NCI-H82 treated with DMSO at 0.1 percent for 48 hours (cell line): ENCODE data around the gene SELENOP.

Source experiments
- DNase-seq: peaks from one replicate; lab custom pipeline; 2025; ENCODE audit not compliant: unreplicated experiment; lab: John Stamatoyannopoulos, UW

SELENOP gene

DNA sequence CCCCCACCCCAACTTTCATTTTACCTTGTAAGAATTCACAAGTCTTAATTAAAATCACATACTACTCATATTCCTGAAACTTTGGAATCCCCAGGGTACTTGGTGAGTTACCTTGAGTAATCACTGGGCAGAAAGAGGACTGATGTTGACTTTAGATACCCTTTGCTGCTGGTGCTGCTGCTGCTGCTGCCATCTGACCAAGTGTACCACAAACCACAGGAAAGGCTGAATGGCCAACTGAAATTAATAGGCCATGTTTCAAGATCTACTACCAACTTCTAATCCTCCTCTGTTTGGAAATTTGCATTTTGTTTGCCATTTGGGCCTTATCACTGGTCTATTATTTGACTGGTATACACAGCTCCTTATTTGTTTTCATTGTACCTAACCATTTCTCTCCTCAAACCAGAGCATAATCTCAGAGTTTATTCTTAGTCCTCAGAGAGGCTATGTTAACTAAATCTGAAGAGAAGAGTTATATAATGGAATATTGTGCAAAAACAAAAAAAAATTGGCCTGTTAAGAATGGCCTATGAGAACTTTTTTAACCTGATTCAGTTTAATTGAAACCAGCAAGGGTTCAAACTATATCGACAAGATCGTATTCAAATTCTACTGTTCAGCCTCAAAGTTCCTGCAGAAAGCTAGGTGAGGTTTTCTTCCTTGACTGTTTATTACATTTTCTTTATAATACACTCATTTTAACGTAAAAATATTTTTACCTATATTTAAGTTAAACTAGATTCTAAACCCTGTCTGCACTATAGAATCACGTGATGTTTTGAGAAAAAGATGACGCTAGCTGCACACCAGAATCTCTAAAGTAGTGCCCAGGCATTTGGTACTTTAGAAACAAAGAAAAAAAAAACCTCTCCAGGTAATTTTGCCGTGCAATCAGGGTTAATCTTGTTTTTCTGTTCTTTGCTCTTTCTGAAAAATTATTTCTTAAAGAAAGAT lies 13.1 kb downstream of the SELENOP start:
- no peak for DNase-seq

GRCh38 chr5:42791151-42791550 lies 20.5 kb downstream of the SELENOP start:
- DNase-seq: no peak

DNA sequence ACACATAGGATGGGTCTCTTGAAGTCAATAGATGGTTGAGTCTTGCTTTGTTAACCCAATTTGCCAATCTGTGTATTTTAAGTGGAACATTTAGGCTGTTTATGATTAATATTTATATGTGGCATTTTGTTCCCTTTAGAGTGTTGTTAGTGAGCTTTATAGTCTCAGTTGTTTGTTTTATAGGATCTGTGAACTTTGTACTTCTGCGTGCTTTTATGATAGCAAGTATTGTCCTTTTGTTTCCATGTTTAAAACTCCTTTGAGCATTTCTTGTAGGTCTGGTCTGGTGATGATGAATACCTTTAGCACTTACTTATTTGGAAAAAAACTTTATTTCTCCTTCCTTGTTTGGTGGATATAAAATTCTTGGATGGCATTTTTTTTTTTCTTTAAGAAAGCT lies 23.8 kb downstream of the SELENOP start:
- DNase-seq: no peak

DNA sequence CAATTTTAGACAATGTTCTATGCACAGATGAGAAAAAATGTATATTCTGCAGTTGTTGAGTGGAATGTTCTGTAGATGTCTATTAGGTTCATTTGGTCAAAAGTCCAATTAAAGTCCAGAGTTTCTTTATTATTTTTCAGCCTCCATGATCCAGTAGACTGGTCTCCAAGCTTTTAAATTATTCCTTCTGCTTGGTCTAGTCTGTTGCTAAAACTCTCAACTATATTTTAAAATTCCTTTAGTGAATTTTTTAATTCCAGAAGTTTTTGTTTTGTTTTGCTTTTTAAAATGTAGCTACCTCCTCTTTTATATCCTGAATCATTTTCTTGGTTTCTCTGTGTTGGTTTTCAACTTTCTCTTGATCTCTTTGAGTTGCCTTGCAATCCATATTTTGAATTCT lies 24.6 kb downstream of the SELENOP start:
- no peak for DNase-seq

- DNase-seq: no peak
Measured at GRCh38 chr5:42785756-42786155, 25.9 kb downstream of the SELENOP start.

DNA sequence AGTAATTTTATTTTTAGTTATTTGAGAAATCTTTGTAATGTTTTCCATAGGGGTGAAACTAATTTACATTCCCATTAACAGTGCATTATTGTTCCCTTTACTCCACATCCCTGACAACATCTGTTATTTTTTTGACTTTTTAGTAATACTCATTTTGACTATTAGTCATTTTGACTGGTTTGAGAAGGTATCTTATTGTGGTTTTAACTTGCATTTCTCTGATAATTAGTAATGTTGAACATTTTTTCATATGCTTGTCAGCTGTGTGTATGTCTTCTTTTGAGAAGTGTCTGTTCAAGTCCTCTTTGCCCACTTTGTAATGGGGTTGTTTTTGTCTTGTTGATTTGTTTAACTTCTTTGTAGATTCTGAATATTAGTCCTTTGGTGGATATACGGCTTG lies 27.6 kb downstream of the SELENOP start:
- no peak for DNase-seq

DNA sequence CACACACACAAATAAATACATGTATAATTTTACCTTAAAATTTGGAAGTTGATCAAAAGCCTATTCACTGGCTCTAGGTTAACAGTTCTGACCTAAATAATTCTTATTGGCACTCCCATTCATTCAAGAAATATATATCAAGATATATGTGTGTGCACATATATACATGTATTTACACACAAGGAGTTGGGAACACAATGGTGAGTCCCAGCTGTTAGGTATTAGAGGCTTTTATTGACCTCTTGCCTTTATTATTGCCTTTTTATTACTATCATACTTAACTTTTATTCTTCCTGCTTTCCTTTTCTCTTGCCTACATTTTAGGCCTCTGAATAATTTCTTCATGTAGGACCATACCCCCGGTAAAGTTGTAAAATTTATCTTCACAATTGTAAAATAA lies 30.1 kb downstream of the SELENOP start:
- DNase-seq: no peak

DNA sequence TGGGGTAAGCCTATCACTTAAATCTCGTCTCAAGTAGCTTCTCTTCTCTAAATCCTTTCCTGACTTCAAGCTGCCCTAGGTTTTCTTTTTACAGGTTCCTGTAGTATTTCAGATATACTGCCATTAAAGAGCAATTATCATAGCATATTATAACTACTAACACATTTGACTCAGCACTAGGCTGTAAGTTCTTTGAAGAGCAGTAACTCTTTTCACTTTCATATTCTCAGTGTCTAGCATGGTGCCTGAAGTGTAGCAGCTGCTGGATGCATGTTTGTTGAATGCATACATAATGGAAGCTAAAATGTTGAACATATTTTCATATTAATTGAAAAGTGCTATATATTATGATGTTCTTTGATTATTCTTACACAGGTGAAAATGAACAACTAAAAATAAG lies 32.6 kb downstream of the SELENOP start:
- no peak for DNase-seq

DNA sequence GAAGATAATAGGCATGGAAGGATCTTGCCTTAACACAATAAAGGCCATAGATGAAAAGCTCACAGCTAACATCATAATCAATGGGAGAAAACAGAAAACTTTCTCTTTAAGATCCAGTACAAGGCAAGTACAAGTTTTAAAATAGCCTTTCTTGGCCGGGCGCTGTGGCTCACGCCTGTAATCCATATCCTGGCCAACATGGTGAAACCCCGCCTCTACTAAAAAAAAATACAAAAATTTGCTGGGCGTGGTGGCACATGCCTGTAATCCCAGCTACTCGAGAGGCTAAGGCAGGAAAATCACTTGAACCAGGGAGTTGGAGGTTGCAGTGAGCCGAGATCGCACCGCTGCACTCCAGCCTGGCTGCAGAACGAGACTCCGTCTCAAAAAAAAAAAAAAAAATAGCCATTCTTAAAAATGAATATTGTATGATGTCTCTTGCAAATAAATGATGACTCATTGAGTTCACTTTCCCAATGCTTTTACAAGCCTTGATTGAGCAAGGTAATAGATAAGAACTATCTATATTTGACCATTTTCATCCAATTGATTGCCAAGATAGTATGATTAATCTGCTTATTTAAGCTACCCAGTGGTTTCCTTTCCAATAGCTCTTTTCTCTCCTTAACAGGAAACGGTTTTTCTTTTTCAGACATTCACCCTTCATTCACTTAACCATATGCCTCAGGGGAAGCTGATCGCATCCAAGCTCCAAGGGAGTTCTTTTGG lies 39.3 kb downstream of the SELENOP start:
- DNase-seq: no peak

DNA sequence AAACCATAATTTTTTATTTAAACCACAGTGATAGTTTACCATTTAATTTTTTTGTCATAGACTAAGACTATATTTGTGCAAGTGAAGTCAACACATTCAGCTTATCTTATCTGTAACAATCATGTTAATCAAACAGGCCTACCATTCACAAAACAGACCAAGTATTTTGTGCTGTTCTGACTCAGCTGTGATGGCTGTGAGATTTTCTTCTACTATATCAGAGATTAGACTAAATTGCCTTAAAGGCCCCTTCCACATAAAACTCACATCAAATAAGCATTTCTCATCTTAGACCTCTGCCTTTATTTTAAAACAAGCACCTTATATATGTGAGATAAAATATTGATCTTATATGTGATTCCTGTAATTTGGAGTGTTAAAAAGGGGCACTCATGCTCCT lies 41.7 kb downstream of the SELENOP start:
- DNase-seq: no peak

DNA sequence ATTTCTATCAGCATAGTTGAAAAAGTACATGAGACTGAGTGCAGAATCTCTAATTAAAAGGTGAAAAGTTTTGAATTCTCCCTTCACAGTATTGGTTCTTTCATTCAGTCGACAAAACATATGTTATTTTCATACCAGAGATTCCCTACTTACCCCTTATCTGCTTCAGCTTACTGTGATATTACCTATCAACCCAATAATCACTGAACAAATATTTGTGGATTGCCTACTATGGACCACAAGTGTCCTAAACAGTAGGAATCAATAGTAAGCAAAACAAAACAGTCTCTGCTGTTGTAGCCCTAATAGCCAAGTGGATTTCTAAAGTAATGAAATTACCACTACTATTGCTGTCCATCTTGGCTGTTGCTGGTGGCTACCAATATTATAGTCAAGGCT lies 43.6 kb downstream of the SELENOP start:
- no peak for DNase-seq

GRCh38 chr5:42767491-42768105 lies 44.1 kb downstream of the SELENOP start:
- DNase-seq: no peak

DNA sequence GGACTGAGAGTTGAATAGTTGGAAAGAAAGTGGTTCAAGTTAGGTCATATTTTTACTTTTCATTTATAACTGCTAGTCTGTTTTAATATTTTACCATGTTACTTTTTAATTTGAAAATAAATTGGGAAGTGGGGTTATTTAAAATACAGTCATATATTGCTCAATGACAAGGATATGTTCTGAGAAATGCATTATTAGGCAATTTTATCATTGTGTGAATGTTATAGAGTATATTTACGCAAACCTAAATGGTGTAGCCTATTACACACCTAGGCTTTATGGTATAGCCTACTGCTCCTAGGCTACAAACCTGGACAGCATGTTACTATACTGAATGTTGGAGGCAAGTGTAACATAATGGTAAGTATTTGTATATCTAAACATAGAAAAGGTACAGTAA lies 49.9 kb downstream of the SELENOP start:
- DNase-seq: no peak

DNA sequence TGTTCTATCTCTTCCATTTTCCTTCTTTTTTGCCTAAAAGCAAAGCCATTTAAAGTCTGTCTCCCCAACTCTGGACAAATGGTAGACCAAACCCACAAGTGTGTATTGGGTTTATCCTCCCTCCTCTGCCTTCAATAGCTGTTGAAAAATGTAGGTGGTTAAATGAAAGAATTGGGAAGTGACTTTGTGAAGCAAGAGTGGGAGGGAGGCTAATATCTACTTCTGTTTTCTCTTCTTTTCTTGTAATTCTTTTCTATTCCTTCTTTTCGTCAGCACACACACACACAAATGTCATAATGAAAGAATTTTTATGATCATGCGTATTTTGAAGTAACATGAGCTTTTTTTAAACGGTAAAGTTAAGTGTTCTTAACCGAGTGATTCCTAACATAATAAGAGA lies 51.3 kb downstream of the SELENOP start:
- DNase-seq: no peak

DNA sequence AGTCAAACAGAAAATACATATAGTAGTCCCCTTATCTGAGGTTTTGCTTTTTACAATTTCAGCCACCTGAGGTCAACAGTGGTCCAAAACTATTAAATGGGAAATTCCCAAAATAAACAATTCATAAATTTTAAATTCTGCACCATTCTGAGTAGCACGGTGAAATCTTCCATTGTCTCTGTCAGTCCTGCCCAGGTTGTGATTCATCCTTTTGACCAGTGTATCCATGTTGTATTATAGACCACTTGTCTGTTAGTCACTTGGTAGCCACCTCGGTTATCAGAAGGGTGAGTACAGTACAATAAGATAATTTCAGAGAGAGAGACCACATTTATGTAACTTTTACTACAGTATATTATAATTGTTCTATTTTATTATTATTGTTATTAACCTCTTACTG lies 52.2 kb downstream of the SELENOP start:
- DNase-seq: no peak

- DNase-seq: no peak
Measured at GRCh38 chr5:42756606-42757601, 54.8 kb downstream of the SELENOP start, which contains the start of gene CCDC152. Gene CCDC152 (plus strand): TSS chr5:42756818. CDS start chr5:42759122, 2,304 bp downstream.

- DNase-seq: no peak
Measured at GRCh38 chr5:42753099-42753498, 58.6 kb downstream of the SELENOP start.

DNA sequence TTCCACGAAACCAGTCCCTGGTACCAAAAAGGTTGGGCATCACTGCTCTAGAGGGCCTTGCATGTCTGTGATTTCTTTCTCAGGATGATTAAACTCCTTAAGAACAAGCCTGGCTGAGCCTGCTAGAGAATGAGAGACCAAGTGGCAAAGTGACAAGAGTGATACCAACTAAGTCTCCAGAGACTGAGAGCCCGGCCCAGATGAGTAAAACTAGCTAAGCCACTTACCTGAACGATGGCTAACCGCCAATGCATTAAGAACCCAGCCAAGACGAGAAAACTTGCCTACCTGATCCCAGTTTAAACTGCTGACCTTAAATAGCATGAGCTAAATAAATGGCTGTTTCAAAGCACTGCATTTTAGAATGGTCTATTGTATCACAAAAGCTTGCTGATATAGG lies 60.6 kb downstream of the SELENOP start:
- no peak for DNase-seq

DNA sequence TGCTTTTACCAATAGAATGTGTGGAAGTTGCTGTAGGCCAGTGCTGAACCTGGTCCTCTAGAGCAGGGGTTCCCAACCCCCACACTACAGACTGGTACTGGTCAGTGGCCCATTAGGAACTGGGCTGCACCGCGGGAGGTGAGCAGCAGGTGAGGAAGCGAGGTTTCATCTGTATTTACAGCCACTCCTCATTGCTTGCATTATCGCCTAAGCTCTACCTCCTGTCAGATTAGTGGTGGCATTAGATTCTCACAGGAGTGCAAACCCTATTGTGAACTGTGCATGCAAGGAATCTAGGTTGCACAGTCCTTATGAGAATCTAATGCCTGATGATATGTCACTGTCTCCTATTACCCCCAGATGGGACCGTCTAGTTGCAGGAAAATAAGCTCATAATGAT lies 61.2 kb downstream of the SELENOP start:
- DNase-seq: no peak
